Keratinocyte (primary cell): ENCODE measurements around the gene C1orf50.

Source experiments
- EZH2 ChIP-seq: IDR thresholded peaks from one replicate; pipeline ENCODE4 v1.6.1; 2012; ENCODE audit warnings: inconsistent platforms, mild to moderate bottlenecking, low read length, moderate library complexity
- TF ChIP-seq, protein P1 (sequence below), 3 experiments: IDR thresholded peaks in 1 of 3; conservative IDR thresholded peaks in 1 of 3; optimal IDR thresholded peaks in 1 of 3; 2 replicates in 2 of 3; 3 replicates in 1 of 3; pipeline versions ENCODE3 to v1.5.1; 2011; ENCODE audit warnings: low read length in 3 of 3, mild to moderate bottlenecking in 3 of 3, moderate library complexity in 2 of 3, control low read depth in 1 of 3, inconsistent platforms in 1 of 3; ENCODE audit not compliant: insufficient read depth in 2 of 3; ENCODE audit errors: extremely low read depth in 1 of 3

DNA sequence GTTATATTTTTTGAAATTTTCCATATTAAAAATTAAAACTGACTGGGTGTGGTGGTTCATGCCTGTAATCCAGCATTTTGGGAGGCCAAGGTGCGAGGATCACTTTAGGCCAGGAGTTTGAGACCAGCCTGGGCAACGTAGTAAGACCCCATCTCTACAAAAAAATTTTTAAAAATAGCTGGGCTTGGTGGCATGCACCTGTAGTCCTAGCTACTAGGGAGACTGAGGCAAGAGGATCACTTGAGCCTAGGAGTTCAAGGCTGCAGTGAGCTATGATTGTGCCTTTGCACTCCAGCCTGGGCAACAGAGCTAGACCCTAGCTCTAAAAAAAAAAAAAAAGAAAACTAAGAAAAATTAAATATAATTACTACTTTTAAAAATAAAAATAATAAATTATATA, 54.6 kb downstream of the C1orf50 start:
- no peak for TF ChIP-seq EZH2
- TF ChIP-seq, protein P1, sequence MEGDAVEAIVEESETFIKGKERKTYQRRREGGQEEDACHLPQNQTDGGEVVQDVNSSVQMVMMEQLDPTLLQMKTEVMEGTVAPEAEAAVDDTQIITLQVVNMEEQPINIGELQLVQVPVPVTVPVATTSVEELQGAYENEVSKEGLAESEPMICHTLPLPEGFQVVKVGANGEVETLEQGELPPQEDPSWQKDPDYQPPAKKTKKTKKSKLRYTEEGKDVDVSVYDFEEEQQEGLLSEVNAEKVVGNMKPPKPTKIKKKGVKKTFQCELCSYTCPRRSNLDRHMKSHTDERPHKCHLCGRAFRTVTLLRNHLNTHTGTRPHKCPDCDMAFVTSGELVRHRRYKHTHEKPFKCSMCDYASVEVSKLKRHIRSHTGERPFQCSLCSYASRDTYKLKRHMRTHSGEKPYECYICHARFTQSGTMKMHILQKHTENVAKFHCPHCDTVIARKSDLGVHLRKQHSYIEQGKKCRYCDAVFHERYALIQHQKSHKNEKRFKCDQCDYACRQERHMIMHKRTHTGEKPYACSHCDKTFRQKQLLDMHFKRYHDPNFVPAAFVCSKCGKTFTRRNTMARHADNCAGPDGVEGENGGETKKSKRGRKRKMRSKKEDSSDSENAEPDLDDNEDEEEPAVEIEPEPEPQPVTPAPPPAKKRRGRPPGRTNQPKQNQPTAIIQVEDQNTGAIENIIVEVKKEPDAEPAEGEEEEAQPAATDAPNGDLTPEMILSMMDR (optimal IDR thresholded peaks at IDR 0.05 in 1 of 3, IDR thresholded peaks at IDR 0.05 in 1 of 3, conservative IDR thresholded peaks at IDR 0.05 in 1 of 3; ENCODE audit: extremely low read depth in 1 of 3, insufficient read depth in 2 of 3, low read length in 3 of 3) = no peak
